GM18909 (cell line): ENCODE results near the gene MAMDC2.
"Not testable (repeated sequence)": the region's sequence is repeated elsewhere in the genome, so short reads cannot be mapped to it uniquely, and the experiment has no call there.

Source experiments
- ATAC-seq: cut with Tn5 transposase; IDR thresholded peaks from one replicate; pipeline ENCODE4 v1.9.1; 2021; ENCODE audit warnings: mild to moderate bottlenecking; ENCODE audit not compliant: unreplicated experiment, poor library complexity

The MAMDC2 gene

GRCh38 chr9:70168521-70168920, 124.9 kb downstream of the MAMDC2 start:
- ATAC-seq = no peak

GRCh38 chr9:70169222-70169621, 125.6 kb downstream of the MAMDC2 start:
- ATAC-seq = no peak

DNA sequence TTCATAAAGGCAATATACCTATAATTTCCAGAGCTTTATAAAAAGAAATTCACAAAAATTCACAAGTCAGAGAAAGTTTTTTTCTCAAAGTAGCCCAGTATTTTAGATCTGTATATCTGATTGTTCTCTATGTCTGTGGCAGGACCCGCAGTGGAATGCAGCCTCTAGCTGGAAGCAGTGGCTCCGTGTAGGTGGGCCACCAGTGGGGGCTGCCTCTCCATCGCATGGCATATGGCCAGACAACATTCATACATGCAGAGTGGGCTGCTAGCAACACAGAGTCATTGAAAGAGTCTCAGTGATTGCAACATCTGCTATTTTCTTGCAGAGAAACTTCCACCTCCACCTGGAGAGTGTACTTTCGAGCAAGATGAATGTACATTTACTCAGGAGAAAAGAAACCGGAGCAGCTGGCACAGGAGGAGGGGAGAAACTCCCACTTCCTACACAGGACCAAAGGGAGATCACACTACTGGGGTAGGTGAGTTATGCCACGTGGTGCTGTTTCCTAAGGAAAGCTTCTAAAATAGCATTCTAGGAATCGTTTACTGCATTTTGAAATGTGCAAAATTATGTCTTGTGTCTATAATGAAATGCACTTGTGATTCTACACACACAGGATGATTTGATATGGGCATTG, 126.6 kb downstream of the MAMDC2 start:
- no peak for ATAC-seq

DNA sequence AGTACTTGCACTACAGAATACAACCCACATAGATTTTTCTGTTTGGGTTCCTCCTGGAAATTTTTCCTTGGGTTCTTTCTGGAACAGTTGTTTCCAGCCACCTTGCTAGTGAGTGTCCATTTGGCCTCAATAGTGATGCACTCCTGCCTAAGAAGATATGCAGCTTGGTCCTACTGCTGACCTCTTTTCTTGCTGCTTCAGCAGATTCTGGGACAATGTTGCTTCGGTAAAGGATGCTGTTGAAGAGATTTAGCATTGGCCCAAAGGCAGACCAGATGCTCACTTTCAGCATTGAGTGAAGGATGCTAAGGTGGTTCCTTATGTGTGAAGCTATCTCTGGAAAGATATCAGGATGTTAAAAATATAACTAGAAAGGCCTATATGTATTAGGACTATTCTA, 128.9 kb downstream of the MAMDC2 start:
- no peak for ATAC-seq

GRCh38 chr9:70177121-70177520, 133.5 kb downstream of the MAMDC2 start:
- ATAC-seq = no peak

DNA sequence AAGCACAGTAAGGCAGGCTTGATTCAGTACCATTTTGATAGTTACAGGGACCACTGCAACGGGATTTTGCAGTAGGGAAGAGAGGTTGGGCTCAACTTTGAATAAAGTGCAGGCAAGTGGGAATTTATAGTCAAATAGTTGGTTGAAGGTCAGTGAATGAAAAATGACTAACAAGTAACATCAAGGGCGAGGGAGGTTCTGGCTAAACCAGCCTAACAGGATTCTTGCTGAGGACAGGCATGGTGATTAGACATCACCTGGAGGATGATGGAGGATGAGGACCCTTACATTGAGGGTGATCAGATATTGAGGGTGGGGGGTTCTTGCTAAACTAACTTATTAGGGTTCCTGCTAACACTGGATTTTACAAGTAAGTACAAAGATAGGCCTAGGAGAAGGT, 149.1 kb downstream of the MAMDC2 start:
- no peak for ATAC-seq

GRCh38 chr9:70195456-70195855, 151.8 kb downstream of the MAMDC2 start:
- ATAC-seq = no peak

DNA sequence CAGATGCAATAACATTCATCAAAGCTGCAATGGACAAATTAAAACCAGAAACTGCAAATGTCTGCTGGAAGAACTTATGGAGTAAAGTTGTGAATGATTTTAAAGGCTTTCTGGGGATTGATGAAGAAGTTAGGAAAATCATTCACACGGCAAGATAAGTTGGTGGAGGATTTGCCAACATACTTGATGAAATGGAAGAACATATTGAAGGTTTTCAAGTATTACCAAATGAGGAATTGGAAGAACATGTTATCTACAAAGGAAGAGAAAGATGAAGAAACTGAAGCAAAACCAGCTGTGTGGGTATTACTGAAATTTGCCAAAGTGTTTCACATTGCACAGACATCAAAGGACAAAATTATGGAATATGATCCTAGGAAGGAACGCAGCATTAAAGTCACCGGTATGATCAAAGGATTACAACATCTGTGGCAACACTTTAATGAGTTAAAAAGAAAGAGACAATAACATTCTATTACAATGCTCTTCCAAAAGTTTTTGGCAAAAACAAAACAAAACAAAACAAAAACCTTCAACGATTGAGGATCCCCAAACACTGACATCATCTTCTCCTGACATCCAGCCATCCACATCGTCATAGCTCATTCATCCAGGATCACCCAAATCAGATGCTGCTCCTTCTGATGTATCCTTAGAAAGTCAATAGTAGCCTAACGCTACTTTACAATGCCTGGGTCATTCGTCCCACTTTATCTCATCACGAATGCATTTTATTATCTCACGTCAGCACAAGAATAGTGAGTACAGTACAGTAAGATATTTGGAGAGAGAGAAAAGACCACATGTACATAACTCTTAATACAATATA, 153.8 kb downstream of the MAMDC2 start:
- no peak for ATAC-seq

- not testable (repeated sequence) for ATAC-seq
These were observed 161.1 kb downstream of the MAMDC2 start for GRCh38 chr9:70204743-70205142.

DNA sequence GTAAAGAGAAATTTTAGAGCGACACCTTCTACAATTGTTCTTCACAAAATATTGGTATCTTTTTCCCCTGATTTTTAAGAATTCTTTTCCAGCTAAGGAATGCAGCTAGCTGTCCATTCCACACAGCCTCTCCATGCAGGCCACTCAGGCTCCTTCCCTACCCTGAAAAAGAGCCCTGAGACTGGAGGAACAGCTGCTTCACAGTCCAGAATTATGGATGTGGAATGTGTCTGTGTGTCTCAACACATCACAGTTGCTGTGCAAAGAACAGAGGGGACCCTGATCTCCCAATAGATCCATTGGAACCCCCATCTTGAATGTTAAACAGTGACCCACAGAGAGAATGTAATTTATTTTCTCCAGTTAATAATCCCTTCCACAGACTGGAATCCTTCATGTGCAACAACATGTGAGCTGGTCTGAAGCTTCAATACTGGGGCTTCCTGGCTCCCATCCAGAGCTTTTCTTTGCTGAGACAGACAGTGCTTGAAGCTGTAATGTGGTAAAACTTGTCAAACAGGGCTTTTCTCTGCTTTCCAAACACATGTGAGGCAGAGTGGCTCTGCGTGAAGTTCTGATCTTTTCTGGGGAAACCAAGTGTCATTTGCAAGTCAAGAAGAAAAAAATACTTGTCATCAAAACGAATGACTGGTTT, 161.8 kb downstream of the MAMDC2 start:
- ATAC-seq = no peak

- no peak for ATAC-seq
These were observed 173.4 kb downstream of the MAMDC2 start for GRCh38 chr9:70217029-70217428.

- ATAC-seq = no peak
These were observed 175.1 kb downstream of the MAMDC2 start for GRCh38 chr9:70218767-70219166.

- no peak for ATAC-seq
These were observed 176.6 kb downstream of the MAMDC2 start for GRCh38 chr9:70220216-70220615.

GRCh38 chr9:70222354-70222753, 178.7 kb downstream of the MAMDC2 start:
- no peak for ATAC-seq

DNA sequence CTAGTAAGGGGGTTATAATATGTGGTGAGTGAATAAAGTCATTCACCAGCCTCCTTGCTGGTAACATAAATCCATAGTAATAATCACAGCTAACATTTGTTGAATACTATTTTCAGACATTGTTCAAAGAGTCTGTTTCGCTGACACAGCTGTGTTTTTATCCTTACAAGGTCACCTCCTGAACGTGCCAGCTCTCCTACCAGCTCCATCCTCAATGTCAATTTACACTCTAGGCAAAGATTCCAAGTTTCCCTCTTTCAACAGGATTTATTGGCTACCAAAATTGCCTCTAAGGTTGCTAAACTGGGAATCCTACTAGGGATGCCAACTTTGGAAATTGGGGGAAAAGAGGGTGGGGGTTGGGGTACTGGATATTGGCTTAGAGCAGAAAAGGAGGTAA, 184.5 kb downstream of the MAMDC2 start:
- no peak for ATAC-seq

DNA sequence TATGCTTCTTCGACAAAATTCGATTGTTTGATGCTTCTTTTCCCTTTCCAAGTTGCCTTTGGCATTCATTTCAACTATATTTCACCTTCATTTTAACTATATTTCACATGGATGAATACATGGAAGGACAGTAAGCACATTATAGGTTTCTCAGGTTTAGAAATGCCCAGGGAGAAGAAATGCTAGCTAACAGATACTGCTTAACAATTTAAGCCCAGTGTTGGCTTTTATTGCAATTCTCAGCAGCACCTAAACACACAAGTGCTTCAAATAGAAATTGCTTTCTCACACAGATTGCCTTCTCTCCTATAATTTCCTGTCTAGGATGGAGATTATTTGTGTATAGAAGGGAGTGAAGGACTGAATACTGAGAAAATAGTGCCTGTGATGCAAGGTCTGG, 185.0 kb downstream of the MAMDC2 start:
- no peak for ATAC-seq

DNA sequence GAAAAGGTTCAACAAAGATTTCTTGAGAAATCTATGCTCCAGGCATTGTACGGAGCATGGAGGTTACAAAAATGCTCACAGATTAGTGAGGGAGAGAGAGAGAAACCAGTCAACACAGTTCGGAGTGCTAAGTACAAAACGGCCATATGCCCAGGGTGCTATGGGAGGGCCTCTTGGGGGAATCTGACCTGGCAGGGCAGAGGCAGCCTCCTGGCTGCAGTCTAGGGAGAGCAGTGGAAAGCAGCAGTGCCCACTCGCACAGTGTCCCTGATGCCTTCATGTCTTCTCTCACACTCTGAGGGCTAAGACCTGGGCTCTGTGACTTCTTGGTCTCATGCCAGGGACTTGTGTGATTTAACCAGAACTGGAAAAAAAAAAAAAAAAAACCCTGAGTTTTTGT, 185.4 kb downstream of the MAMDC2 start:
- no peak for ATAC-seq

DNA sequence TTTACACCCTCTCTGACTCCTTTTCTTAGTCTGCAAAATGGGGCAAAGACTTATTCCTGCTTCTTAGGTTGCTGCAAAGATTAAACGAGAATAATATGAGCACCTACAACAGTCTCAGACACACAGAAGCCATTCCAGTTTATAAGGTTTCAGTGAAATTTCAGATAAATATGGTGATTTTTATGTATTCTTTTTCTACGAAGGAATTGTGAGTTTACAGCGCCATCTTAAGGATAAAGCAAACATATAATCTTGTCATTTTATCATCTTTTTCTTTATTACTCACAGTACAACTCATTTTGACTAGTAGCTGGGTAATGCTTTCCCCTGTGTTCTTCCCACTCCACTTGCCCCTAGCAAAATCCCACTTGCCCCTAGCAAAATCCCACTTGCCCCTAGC, 185.9 kb downstream of the MAMDC2 start:
- no peak for ATAC-seq

GRCh38 chr9:70232476-70232875, 188.8 kb downstream of the MAMDC2 start:
- ATAC-seq = no peak

GRCh38 chr9:70234208-70234607, 190.6 kb downstream of the MAMDC2 start:
- ATAC-seq = not testable (repeated sequence)

DNA sequence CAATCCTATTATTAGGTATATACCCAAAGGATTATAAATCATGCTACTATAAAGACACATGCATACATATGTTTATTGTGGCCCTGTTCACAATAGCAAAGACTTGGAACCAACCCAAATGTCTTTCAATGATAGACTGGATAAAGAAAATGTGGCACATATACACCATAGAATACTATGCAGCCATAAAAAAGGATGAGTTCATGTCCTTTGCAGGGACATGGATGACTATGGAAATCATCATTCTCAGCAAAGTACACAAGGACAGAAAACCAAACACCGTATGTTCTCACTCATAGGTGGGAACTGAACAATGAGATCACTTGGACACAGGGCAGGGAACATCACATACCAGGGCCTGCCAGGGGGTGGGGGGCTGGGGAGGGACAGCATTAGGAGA, 202.3 kb downstream of the MAMDC2 start:
- not testable (repeated sequence) for ATAC-seq
